Gastroesophageal sphincter (tissue), 3 donors: Measurements from ENCODE around the gene CCKAR.

Experiments used
- EP300 ChIP-seq: sonication (generic); formaldehyde crosslinking; IDR thresholded peaks from one replicate; pipeline ENCODE4 v1.6.1; 2017; ENCODE audit warnings: antibody characterized with exemption, mild to moderate bottlenecking
- POLR2A ChIP-seq, 2 donors: fragments of 450-650 bp; IDR thresholded peaks; one replicate each; pipeline ENCODE4 v1.6.1; 2017; ENCODE audit warnings: antibody characterized with exemption in 2 of 2, mild to moderate bottlenecking in 2 of 2, moderate library complexity in 1 of 2
- POLR2AphosphoS5 ChIP-seq: sonication (generic); formaldehyde crosslinking; IDR thresholded peaks from one replicate; pipeline ENCODE4 v1.6.1; 2017; ENCODE audit warnings: antibody characterized with exemption
- TF ChIP-seq, protein P1 (sequence below), 4 experiments: fragments of 200-600 bp in 2 of 4; fragments of 450-650 bp in 2 of 4; sonication (generic) in 1 of 4; IDR thresholded peaks; one replicate each; pipeline ENCODE4 v1.5.1; 2017 to 2019; ENCODE audit warnings: antibody characterized with exemption in 4 of 4, mild to moderate bottlenecking in 2 of 4, moderate library complexity in 2 of 4

DNA sequence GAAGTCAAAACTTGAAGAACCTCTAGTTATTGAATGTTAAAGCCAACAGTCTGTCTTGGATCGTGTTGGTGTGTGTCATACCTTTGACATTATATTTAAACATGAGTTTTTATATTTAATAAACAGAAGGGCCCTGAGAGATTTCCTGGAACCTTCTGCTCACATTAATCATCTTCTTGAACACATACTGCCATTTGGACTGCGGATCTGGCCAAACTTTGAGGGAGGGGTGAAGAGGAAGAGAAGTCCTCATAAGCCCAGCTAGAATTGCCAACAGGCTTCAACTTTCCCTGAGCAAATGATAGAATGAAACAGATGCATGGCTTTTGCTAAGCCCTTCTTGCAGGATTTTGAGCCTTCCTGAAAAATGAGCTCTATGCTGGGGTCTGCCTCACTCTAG lies 27.4 kb downstream of the CCKAR start:
- TF ChIP-seq, protein P1, sequence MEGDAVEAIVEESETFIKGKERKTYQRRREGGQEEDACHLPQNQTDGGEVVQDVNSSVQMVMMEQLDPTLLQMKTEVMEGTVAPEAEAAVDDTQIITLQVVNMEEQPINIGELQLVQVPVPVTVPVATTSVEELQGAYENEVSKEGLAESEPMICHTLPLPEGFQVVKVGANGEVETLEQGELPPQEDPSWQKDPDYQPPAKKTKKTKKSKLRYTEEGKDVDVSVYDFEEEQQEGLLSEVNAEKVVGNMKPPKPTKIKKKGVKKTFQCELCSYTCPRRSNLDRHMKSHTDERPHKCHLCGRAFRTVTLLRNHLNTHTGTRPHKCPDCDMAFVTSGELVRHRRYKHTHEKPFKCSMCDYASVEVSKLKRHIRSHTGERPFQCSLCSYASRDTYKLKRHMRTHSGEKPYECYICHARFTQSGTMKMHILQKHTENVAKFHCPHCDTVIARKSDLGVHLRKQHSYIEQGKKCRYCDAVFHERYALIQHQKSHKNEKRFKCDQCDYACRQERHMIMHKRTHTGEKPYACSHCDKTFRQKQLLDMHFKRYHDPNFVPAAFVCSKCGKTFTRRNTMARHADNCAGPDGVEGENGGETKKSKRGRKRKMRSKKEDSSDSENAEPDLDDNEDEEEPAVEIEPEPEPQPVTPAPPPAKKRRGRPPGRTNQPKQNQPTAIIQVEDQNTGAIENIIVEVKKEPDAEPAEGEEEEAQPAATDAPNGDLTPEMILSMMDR (IDR thresholded peaks at IDR 0.05) = no peak
- TF ChIP-seq POLR2AphosphoS5 = peak; percentile 71
- TF ChIP-seq EP300 = no peak
- no peak for TF ChIP-seq POLR2A (IDR thresholded peaks at IDR 0.05)
